Erythroblast (primary cell): Measurements from ENCODE around the gene ZNF335.

ENCODE experiments used
- GATA1 ChIP-seq: IDR thresholded peaks from 2 replicates; pipeline ENCODE4 v1.6.1; 2011; ENCODE audit warnings: low read depth, mild to moderate bottlenecking, control low read depth, low read length, moderate library complexity
- POLR2A ChIP-seq: IDR thresholded peaks from 2 replicates; pipeline ENCODE4 v1.6.1; 2011; ENCODE audit warnings: mild to moderate bottlenecking, low read length

DNA sequence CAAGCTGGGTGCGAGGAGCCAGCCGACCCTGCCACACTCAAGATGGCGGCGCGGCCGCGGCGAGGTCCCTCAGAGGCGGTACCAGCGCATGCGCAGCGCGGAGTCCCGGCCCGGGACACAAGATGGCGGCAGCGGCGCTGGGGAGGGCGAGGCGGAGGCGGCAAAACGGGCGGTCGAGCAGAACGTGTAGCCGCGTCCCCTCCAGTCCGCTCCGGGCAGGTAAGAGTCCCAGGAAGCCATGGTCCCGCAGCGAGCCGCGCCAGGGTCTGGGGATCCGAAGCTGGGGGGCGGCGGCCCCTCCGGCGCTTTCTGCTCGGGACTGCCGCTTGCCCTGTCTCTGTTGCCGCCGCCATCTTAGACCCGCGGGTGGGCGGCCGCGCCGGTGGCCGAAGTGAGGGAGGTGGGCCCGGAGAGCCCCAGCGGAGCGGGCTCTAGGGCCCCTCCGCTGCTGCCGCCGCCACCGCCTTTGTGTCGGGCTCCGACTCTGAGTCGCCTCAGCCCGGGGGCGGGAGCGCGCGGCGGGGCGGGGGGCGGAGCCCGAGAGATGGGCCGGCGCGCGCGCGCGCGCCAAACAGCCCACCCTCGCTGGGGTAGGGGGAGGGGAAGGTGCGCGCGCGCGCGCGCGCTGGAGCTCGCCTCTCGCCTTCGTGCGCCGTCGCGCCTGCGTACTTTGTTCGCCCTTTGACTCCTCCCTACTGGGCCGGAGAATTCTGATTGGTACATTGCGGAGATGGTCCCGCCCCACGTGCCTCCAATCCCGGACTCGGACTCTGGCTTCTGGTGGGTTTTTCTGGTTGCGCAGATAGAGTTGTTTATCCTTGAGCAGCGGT, 37.2 kb downstream of the ZNF335 start, which contains the start of gene PCIF1:
- TF ChIP-seq POLR2A (peak; percentile 98), GATA1 (no peak)
